DMS 273 (cell line): ENCODE data around the gene SLC39A11.
"Not testable (repeated sequence)": the region's sequence is repeated elsewhere in the genome, so short reads cannot be mapped to it uniquely, and the experiment has no call there.

ENCODE experiments used
- DNase-seq: peaks from one replicate; lab custom pipeline; 2025; ENCODE audit not compliant: unreplicated experiment; lab: John Stamatoyannopoulos, UW

Gene SLC39A11

GRCh38 chr17:72766761-72767356 is 325.6 kb downstream of the SLC39A11 start:
- no peak for DNase-seq

GRCh38 chr17:72765368-72766153 is 326.9 kb downstream of the SLC39A11 start:
- no peak for DNase-seq

GRCh38 chr17:72764632-72765041 is 327.9 kb downstream of the SLC39A11 start:
- no peak for DNase-seq

GRCh38 chr17:72763981-72764380 is 328.5 kb downstream of the SLC39A11 start:
- no peak for DNase-seq

- not testable (repeated sequence) for DNase-seq
Measured at GRCh38 chr17:72761893-72762575, 330.5 kb downstream of the SLC39A11 start.

GRCh38 chr17:72761431-72761830 is 331.1 kb downstream of the SLC39A11 start:
- DNase-seq, result no peak

GRCh38 chr17:72760368-72760767 is 332.1 kb downstream of the SLC39A11 start:
- DNase-seq, result no peak

- DNase-seq, result no peak
Measured at GRCh38 chr17:72759301-72759700, 333.2 kb downstream of the SLC39A11 start.

GRCh38 chr17:72756256-72756655 is 336.2 kb downstream of the SLC39A11 start:
- DNase-seq, result no peak

- no peak for DNase-seq
Measured at GRCh38 chr17:72754513-72754912, 338.0 kb downstream of the SLC39A11 start.

- DNase-seq, result no peak
Measured at GRCh38 chr17:72751746-72752145, 340.7 kb downstream of the SLC39A11 start.

GRCh38 chr17:72749119-72749572 is 343.3 kb downstream of the SLC39A11 start:
- DNase-seq, result no peak

- DNase-seq, result no peak
Measured at GRCh38 chr17:72747501-72747900, 345.0 kb downstream of the SLC39A11 start.

- DNase-seq, result no peak
Measured at GRCh38 chr17:72745241-72745640, 347.2 kb downstream of the SLC39A11 start.

- no peak for DNase-seq
Measured at GRCh38 chr17:72743037-72743467, 349.4 kb downstream of the SLC39A11 start.

GRCh38 chr17:72737151-72737690 is 355.3 kb downstream of the SLC39A11 start:
- DNase-seq, result no peak

- no peak for DNase-seq
Measured at GRCh38 chr17:72735592-72735991, 356.9 kb downstream of the SLC39A11 start.

GRCh38 chr17:72735048-72735447 is 357.4 kb downstream of the SLC39A11 start:
- no peak for DNase-seq

- DNase-seq, result no peak
Measured at GRCh38 chr17:72734613-72735012, 357.9 kb downstream of the SLC39A11 start.

GRCh38 chr17:72733619-72734282 is 358.7 kb downstream of the SLC39A11 start:
- no peak for DNase-seq
